ENCODE data around the gene CASS4. TPM values are rescaled to one million over a fixed set of nuclear protein-coding genes. Genes with fewer than 3 reads are reported as not detected.

The CASS4 gene
- total and polyA plus RNA-seq, 2 donors (not counting 3 experiments of a cell fraction or from before 2014, with no cell fraction given), result not detected

DNA sequence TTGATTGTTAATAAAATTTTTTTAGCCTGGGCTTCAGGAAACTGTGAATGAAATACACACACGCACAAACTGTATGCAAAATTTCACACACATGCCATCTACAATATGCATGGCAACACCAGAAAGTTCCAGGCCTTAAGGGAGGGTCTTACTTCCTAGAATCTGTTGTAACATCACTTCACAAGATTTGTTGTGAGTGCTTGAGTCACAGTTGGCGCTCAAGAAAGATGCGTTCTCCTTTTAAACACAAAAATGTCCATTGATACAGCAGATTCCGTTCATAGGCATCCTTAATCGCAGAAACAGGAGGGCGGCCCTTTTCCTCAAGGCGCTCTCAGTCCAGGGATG, 55.9 kb downstream of the CASS4 start:
- H3K4me2 ChIP-seq (ENCODE audit: insufficient read depth, low read length), result peak overlapping the region; percentile 60
- no peak for DNase-seq (ENCODE audit: low read depth, low spot score)
- POLR2A ChIA-PET, result no interaction called here
- H3K79me2 ChIP-seq (ENCODE audit: control insufficient read depth, insufficient read depth, low read length), result peaks cover 25% of the 10 kb centered on the region
- peak; percentile 59 for FAIRE-seq
- peak overlapping the region; percentile 21 to 95 (median 83) for H3K4me3 ChIP-seq (replicated peaks in 1 of 3; ENCODE audit: insufficient read depth in 1 of 3, low read depth in 1 of 3, low read length in 3 of 3)
- H3K27ac ChIP-seq (ENCODE audit: insufficient read depth, low read depth, low read length), result peak overlapping the region; percentile 87
- no peak for TF ChIP-seq POLR2A (IDR thresholded peaks at IDR 0.05; ENCODE audit: low read depth, low read length)
- TF ChIP-seq MYC (IDR thresholded peaks at IDR 0.05; ENCODE audit: low read depth, low read length), result no peak
- TF ChIP-seq, protein P1, sequence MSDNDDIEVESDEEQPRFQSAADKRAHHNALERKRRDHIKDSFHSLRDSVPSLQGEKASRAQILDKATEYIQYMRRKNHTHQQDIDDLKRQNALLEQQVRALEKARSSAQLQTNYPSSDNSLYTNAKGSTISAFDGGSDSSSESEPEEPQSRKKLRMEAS (IDR thresholded peaks at IDR 0.05; ENCODE audit: insufficient read depth, insufficient read length), result no peak
- no peak for TF ChIP-seq FOS (IDR thresholded peaks at IDR 0.05; ENCODE audit: borderline replicate concordance, insufficient read depth, low read length)
- no peak for TF ChIP-seq GATA2 (IDR thresholded peaks at IDR 0.05; ENCODE audit: insufficient read depth, insufficient read length, low read depth, low read length)
- no peak for TF ChIP-seq EZH2 (IDR thresholded peaks at IDR 0.05; ENCODE audit: borderline replicate concordance, low read depth, low read length, severe bottlenecking)
- TF ChIP-seq POLR2AphosphoS5 (IDR thresholded peaks at IDR 0.05; ENCODE audit: insufficient read depth, low read depth, low read length), result no peak
- no peak for TF ChIP-seq JUN (IDR thresholded peaks at IDR 0.05; ENCODE audit: borderline replicate concordance, insufficient read depth, insufficient read length, low read depth)
- TF ChIP-seq, protein P2, sequence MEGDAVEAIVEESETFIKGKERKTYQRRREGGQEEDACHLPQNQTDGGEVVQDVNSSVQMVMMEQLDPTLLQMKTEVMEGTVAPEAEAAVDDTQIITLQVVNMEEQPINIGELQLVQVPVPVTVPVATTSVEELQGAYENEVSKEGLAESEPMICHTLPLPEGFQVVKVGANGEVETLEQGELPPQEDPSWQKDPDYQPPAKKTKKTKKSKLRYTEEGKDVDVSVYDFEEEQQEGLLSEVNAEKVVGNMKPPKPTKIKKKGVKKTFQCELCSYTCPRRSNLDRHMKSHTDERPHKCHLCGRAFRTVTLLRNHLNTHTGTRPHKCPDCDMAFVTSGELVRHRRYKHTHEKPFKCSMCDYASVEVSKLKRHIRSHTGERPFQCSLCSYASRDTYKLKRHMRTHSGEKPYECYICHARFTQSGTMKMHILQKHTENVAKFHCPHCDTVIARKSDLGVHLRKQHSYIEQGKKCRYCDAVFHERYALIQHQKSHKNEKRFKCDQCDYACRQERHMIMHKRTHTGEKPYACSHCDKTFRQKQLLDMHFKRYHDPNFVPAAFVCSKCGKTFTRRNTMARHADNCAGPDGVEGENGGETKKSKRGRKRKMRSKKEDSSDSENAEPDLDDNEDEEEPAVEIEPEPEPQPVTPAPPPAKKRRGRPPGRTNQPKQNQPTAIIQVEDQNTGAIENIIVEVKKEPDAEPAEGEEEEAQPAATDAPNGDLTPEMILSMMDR (IDR thresholded peaks at IDR 0.05; ENCODE audit: extremely low read depth in 1 of 2, insufficient read depth in 1 of 2, low read depth in 1 of 2, low read length in 2 of 2), result no peak
- H4K20me1 ChIP-seq (replicated peaks; ENCODE audit: control insufficient read depth, extremely low read depth, insufficient read depth, low read length), result no peaks in the 10 kb centered on the region
- H3K27me3 ChIP-seq (ENCODE audit: control insufficient read depth in 2 of 2, insufficient read depth in 2 of 2, low read length in 2 of 2), result peaks cover 0 to 3% of the 10 kb centered on the region in 2 experiments
- intact Hi-C loops (cut with micrococcal nuclease) (loop anchor here (1.0 kb wide), 5 partner anchors 46 to 110 kb away; partner anchors contain the start of genes AURKA, CSTF1 and FAM210B), dilution Hi-C loops (cut with MboI; ENCODE audit: extremely low pct_ligation_motif_present, low sequenced_read_pairs) (no loop called here)
- CTCF ChIA-PET, result no interaction called here
- H3K9me3 ChIP-seq (replicated peaks; ENCODE audit: control insufficient read depth, insufficient read depth, low read length), result no peaks in the 10 kb centered on the region
- H3K9me1 ChIP-seq (replicated peaks; ENCODE audit: control insufficient read depth, extremely low read depth, insufficient read depth, low read length), result no peaks in the 10 kb centered on the region
- H3K4me1 ChIP-seq (ENCODE audit: control insufficient read depth, extremely low read depth, insufficient read depth, low read length), result peaks cover 7% of the 10 kb centered on the region
- no TSS peak for BruUV-seq (replicated peaks)
- no peaks in the 10 kb centered on the region for H3K36me3 ChIP-seq (ENCODE audit: control insufficient read depth in 2 of 2, extremely low read depth in 1 of 2, insufficient read depth in 2 of 2, low read length in 2 of 2)
- H2AFZ ChIP-seq (ENCODE audit: low read depth, low read length), result peak overlapping the region; percentile 91
- H3K9ac ChIP-seq (replicated peaks; ENCODE audit: extremely low read depth, insufficient read depth, low read length), result peak overlapping the region; percentile 22
